ENCODE results near the gene NPW. TPM values are rescaled to one million over a fixed set of nuclear protein-coding genes. Genes with fewer than 3 reads are reported as not detected.

NPW gene
- total RNA-seq, 1 experiment from 2014 or later = 1.6 TPM

DNA sequence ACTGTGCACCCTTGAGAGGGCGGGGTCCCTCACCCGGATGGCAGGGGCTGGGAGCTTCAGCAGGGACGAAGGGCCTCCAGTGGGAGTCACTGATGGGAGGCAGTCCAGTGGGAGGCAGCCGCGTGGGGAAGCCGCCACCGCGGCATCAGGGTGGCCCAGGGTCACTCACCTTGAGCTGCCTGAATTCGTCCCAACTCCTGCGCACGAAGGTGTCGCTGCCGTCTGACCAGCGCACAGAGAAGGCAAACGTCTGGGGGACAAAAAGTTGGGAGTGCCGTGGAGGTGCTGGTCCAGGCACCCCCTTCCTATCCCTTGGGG, 38.9 kb upstream of the NPW start:
- H3K4me1 ChIP-seq = peaks cover 30% of the 10 kb centered on the region
- H3K27me3 ChIP-seq = no peaks in the 10 kb centered on the region

DNA sequence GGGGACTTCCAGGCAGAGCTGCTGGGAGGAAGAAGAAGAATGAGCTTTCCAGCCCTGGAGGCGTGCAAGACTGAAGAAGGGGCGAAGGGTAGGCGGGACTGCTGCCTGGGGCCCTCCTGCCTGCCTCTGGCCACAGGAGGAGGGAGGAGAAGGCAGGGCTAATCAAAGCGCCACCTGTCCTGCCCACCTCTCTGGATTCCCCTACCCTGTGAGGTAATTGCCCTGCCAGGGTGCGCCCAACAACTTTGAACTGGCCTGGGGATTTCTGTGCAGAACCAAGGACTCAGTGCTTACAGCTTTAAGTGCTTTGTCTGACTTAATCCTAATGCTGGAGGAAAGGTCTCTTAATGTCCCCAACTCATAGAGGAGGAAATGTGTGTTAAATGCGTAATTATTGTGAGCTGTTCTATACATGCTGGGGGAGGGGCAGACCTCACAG, 38.2 kb upstream of the NPW start, which contains the start of gene NOXO1:
Gene NOXO1, minus strand, starts transcription at position 72 of the 439 bp plus-strand sequence. CDS start 290 bp downstream, outside the sequence.
- Histone ChIP-seq H3K4me1 (peaks cover 30% of the 10 kb centered on the region), H3K27me3 (no peaks in the 10 kb centered on the region), H3K27ac (peak within 1 kb of the TSS; percentile 57), H3K36me3 (peaks cover 28% of the 10 kb centered on the region), H3K9me3 (replicated peaks) (no peaks in the 10 kb centered on the region), H3K4me3 (no peak within 1 kb of the TSS)
- peak in 1 of 2 experiments; percentile 49 for DNase-seq

More for the DNA sequence above, 38.9 kb upstream of the NPW start:
- H3K36me3 ChIP-seq = peaks cover 34% of the 10 kb centered on the region
- H3K4me3 ChIP-seq = no peak overlapping the region
- H3K9me3 ChIP-seq (replicated peaks) = no peaks in the 10 kb centered on the region
- no peak overlapping the region for H3K27ac ChIP-seq
- no peak for DNase-seq

DNA sequence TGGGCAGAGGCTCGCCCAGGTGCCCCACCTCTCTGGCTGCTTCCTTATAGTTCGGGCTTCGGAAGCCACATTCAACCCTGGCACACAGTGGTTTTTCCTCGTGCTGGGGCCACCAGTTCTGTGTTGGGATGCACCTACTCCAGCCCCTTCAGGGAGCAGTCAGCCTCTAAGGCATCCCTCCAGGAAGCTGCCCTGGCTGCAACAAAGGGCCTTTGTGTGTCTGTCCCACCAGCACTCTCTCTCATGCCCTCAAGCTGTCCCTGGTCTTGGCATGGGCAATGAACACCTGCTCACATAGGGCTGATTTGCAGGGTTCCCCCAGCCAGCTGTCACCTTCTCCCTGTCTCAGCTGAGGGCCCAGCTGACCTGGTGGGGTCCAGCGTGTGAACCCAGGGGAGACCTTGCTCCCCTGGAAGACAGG, 37.6 kb upstream of the NPW start:
- peaks cover 30% of the 10 kb centered on the region for H3K4me1 ChIP-seq
- H3K27ac ChIP-seq = peak overlapping the region; percentile 57
- H3K36me3 ChIP-seq = peaks cover 22% of the 10 kb centered on the region
- H3K9me3 ChIP-seq (replicated peaks) = no peaks in the 10 kb centered on the region
- DNase-seq = peak; percentile 94 to 97
- H3K27me3 ChIP-seq = no peaks in the 10 kb centered on the region
- no peak overlapping the region for H3K4me3 ChIP-seq

DNA sequence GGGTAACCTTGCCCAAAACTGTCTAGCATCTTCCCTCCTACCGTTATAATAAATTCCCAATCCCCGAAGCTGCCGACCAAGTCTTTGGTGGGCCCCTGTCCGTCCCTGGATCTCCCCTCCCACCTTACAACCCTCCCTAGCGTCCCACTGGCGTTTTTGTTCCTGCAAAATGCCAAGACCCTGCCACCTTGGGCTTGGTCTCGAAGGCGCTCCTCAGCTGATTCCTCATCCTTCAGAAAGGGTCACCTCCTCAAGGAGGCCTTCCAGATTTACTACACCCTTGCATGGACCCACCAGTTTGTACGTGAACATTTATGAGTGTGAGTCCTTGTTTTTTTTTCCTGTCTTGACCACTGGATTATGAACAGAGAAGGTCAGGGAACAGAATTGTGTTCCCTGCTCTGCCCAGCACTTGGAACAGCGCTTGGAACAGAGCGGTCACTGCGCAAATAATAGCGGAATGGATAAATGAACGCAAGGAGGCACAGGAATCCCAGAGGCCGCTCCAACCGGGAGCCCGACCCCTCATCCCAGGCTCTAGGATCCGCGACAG, 36.5 kb upstream of the NPW start:
- no peaks in the 10 kb centered on the region for H3K9me3 ChIP-seq (replicated peaks)
- peak overlapping the region; percentile 79 for H3K4me3 ChIP-seq
- H3K27me3 ChIP-seq = no peaks in the 10 kb centered on the region
- no peak for DNase-seq
- H3K27ac ChIP-seq = peak overlapping the region; percentile 52
- H3K36me3 ChIP-seq = peaks cover 13% of the 10 kb centered on the region
- peaks cover 30% of the 10 kb centered on the region for H3K4me1 ChIP-seq

DNA sequence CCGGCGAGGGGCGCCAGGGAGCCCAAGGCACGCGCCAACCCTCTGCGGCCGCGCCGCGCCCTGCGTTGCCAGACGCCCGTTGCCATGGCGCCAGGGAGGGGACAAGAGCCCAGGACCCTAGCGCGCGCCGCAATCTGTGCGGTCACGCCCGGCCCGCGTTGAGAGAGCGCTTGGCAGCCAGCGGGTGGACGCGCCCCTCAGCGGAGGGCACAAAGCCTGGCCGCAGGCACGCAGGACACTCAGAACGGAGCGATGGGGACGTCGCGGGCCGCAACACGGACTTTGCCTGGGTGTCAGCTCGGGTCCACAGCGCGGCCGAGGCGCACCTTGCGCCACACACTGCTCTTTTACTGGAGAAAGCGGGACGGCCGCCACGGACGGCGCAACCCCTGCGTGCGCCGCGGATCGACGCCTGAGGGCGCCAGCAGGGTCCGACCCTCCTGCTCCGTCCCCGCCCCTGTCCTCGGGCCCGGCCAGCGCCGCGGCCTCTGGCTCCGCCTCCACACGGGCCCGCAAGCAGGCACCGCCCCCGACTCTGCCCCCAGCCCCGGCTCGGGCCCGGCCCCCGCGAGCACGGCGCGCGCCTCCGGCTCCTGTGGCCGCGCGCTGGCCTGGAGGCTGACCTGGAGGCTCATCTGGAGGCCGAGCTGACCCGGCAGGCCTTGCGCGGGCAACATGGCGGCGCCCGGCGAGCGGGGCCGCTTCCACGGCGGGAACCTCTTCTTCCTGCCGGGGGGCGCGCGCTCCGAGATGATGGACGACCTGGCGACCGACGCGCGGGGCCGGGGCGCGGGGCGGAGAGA, 35.8 kb upstream of the NPW start, which contains the start of gene GFER:
Gene GFER, plus strand, starts transcription at position 650 of the 803 bp plus-strand sequence. Its CDS starts 26 bp downstream, at position 676.
- DNase-seq = peak; percentile 90 to 91
- H3K27ac ChIP-seq = peak within 1 kb of the TSS; percentile 52
- H3K36me3 ChIP-seq = peaks cover 7% of the 10 kb centered on the region
- H3K4me3 ChIP-seq = peak within 1 kb of the TSS; percentile 79
- no peaks in the 10 kb centered on the region for H3K9me3 ChIP-seq (replicated peaks)
- no peaks in the 10 kb centered on the region for H3K27me3 ChIP-seq
- H3K4me1 ChIP-seq = peaks cover 30% of the 10 kb centered on the region

DNA sequence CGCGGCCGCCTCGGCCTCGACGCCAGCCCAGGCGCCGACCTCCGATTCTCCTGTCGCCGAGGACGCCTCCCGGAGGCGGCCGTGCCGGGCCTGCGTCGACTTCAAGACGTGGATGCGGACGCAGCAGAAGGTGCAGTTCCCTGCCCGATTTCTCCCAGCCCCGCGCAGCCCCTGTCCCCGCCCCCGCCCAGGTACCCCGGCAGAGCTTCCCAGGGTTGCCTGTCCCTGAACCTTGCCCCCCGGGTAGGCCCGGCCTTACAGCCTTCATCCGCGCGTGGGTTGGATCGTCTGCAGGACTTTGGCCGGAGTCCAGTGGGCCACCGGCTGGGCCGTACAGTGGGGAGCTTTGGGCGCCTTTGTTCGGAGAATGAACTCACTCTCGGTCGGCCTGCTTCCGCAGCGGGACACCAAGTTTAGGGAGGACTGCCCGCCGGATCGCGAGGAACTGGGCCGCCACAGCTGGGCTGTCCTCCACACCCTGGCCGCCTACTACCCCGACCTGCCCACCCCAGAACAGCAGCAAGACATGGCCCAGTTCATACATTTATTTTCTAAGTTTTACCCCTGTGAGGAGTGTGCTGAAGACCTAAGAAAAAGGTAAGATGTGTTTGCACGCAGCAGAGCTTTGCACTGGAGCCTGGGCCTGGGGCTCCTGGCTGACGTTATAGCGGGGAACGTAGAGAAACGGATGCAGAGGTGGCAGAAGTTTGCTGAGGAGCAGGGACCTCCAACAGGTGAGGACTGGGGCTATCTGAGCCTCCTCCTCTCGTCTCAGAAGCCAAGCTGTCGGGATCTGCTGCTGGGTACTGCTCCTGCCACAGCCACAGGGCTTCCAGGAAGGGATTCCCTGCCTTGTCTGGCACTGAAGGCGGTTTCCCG, 35.0 kb upstream of the NPW start:
- H3K27ac ChIP-seq = peak overlapping the region; percentile 47
- peak overlapping the region; percentile 79 for H3K4me3 ChIP-seq
- H3K9me3 ChIP-seq (replicated peaks) = no peaks in the 10 kb centered on the region
- H3K36me3 ChIP-seq = peaks cover 3% of the 10 kb centered on the region; the same call in 1 of the 2 replicates
- peaks cover 30% of the 10 kb centered on the region for H3K4me1 ChIP-seq
- peak; percentile 37 to 41 for DNase-seq
- no peaks in the 10 kb centered on the region for H3K27me3 ChIP-seq

DNA sequence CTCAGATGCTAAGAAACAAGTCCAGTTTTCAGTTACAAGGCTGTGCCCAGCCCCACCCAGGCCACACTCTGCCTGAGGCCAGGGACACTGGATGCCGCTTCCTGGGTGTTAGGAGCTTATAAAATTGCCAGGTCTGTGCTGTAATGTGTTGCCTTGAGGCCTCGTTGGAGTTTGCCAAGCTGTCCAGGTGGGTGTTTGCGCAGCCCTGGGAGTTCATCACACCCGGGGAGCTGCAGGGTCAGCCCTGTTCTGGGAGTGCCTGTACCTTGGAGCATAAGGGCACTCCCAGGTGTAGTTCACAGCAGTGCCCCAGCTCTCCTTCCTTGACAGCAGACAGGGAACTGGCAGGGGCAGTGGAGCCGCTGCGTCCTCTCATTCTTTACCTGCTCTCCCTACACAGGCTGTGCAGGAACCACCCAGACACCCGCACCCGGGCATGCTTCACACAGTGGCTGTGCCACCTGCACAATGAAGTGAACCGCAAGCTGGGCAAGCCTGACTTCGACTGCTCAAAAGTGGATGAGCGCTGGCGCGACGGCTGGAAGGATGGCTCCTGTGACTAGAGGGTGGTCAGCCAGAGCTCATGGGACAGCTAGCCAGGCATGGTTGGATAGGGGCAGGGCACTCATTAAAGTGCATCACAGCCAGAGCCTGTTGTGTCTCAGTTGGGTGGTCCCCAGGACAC, 34.0 kb upstream of the NPW start:
- H3K27me3 ChIP-seq = peaks cover 3% of the 10 kb centered on the region
- H3K4me1 ChIP-seq = peaks cover 26% of the 10 kb centered on the region
- H3K4me3 ChIP-seq = no peak overlapping the region

DNA sequence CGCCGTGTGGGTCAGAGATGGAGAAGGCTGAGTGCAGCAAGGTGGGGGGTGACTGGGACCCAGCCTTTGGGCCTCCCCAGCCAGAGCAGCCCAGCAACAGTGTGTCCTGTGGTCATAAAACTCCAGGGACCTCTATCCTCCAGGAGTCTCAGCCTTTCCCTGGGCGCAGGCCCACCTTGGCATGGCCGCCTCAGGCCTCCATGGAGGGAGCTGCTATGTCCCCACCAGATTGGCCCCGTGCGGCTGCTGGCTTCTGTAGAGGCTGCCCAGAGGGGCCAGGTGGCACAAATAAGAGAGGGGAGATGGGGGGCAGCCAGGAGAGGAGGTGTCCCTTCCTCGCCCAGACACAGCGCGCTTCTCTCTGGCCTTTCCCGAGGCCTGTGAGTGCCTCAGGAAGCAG, 32.4 kb upstream of the NPW start:
- H3K9me3 ChIP-seq (replicated peaks) = no peaks in the 10 kb centered on the region
- H3K27me3 ChIP-seq = peaks cover 8% of the 10 kb centered on the region
- peaks cover 12% of the 10 kb centered on the region for H3K4me1 ChIP-seq

More for the DNA sequence above, 34.0 kb upstream of the NPW start:
- H3K27ac ChIP-seq = no peak overlapping the region
- no peaks in the 10 kb centered on the region for H3K9me3 ChIP-seq (replicated peaks)
- H3K36me3 ChIP-seq = no peaks in the 10 kb centered on the region
- no peak for DNase-seq

DNA sequence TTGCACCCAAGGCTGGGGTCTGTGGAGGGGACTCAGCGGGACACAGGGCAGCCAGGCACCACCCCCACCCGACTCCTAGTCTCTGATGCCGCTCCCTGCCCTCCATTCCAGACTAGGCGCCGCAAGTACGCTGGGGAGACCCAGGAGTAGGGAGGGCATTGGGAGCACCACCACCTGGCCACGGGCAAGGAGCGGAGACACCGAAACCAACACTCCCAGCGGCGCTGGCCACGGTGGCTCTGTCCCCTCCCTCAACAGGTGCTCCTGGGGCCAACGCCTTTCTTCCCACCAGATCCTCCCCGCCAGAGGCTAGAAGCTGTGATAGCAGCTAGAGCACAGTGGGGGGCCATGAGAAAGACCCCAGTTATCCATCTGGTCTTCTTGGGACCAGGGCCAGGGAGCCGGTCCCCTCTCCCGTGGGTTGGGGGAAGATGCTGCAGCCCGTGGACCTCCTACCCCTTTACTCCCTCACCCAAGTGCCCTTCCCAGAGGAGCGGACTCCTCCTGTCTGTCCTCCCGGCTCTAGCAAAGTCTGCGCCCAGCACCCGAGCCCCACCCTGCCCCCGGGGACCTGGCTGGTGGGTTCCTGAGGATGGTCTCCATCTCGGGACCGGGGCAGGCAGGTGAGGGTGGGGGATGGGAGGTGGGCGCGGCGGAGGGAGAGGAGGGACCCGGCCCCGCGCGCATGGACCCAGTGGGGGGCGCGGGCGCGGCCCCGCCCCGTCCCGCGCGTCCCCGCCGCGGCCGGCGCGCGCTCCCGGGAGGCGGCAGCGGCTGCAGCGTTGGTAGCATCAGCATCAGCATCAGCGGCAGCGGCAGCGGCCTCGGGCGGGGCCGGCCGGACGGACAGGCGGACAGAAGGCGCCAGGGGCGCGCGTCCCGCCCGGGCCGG, 30.1 kb upstream of the NPW start, which contains the start of gene SYNGR3:
Gene SYNGR3, plus strand, starts transcription at position 762 of the 892 bp plus-strand sequence. CDS start 133 bp downstream, outside the sequence.
- peaks cover 8% of the 10 kb centered on the region for H3K27me3 ChIP-seq
- H3K4me1 ChIP-seq = no peaks in the 10 kb centered on the region; the same call in 1 of the 2 replicates
- H3K27ac ChIP-seq = no peak within 1 kb of the TSS
- no peaks in the 10 kb centered on the region for H3K9me3 ChIP-seq (replicated peaks)
- H3K36me3 ChIP-seq = no peaks in the 10 kb centered on the region
- peak within 1 kb of the TSS; percentile 49 for H3K4me3 ChIP-seq
- DNase-seq = no peak

More for the DNA sequence above, 32.4 kb upstream of the NPW start:
- Histone ChIP-seq H3K36me3 (no peaks in the 10 kb centered on the region), H3K4me3 (no peak overlapping the region), H3K27ac (no peak overlapping the region)
- no peak for DNase-seq

DNA sequence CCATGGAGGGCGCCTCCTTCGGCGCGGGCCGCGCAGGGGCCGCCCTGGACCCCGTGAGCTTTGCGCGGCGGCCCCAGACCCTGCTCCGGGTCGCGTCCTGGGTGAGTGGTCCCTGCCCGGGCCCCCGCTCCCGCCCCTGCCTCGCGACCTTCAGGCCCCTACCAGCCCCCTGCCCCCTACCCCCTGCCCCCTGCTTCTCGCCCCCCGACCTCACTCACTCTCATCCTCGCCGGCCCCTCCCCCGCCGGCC, 29.6 kb upstream of the NPW start:
- Histone ChIP-seq H3K27ac (no peak overlapping the region), H3K9me3 (replicated peaks) (no peaks in the 10 kb centered on the region), H3K36me3 (no peaks in the 10 kb centered on the region), H3K27me3 (peaks cover 8% of the 10 kb centered on the region), H3K4me1 (no peaks in the 10 kb centered on the region; the same call in 1 of the 2 replicates), H3K4me3 (peak overlapping the region; percentile 49)
- no peak for DNase-seq

DNA sequence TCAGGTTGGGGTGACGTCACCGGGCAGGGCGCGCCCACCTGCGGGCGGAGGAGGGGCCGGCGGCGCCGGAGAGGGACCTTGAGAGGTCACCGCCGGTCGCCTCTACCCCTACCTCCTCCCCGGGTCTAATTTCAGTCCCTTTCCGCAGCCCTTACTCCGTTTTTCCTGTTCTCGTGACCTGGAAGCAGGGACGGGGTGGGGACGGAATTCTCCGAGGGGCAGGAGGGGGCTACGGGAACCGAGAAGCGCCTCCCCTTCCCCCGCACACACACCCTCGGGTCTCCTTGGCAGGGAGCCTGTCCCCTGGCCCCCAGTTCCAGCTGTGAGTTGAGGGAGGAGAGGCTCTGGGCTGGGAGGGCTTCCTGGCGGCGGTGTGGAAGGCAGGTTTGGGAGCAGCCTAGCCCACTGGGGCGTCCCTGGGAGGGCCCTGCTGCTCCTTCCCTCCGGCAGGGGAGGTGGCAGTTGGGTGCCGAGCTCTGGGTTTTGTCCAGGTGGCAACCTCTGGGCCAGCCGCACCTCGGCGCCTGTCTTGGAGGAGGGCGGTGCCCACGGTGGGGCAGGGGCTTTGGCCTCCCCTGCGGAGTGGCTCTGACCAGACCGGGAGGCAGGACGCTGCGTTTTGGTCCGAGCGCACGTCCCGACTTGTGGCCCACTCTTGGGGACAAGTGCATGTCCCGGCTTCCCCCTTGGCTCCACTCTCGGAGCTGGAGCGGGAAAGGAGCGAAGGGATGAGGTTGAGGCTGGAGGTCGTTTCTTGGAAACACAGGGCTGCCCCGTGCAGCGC, 29.0 kb upstream of the NPW start:
- H3K4me3 ChIP-seq = peak overlapping the region; percentile 49
- no peak for DNase-seq
- H3K27ac ChIP-seq = no peak overlapping the region
- no peaks in the 10 kb centered on the region for H3K36me3 ChIP-seq
- H3K4me1 ChIP-seq = no peaks in the 10 kb centered on the region; the same call in 1 of the 2 replicates
- H3K9me3 ChIP-seq (replicated peaks) = no peaks in the 10 kb centered on the region
- peaks cover 8% of the 10 kb centered on the region for H3K27me3 ChIP-seq

DNA sequence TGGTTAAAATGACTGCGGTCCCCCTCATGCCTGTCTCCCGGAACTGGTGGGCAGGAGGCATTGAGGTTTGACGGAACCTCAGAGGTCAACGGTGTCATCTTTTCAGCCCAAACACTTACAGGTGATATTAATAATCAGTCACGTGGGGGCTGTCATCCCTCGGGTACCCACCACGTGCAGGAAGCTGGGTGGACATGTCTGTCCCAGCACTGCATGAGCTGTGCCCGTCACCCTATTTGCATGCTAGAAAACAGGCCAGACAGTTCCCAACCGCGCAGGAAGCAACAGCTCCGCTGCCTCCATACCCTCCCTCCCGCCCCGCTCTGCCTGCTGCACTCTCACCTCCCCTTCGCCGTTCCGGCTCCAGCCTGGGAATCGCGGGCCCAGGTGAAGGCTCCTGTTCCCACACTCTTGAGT, 28.4 kb upstream of the NPW start:
- Histone ChIP-seq H3K4me1 (no peaks in the 10 kb centered on the region; the same call in 1 of the 2 replicates), H3K27ac (no peak overlapping the region), H3K9me3 (replicated peaks) (no peaks in the 10 kb centered on the region), H3K27me3 (peaks cover 8% of the 10 kb centered on the region), H3K36me3 (no peaks in the 10 kb centered on the region), H3K4me3 (no peak overlapping the region)
- DNase-seq = no peak

DNA sequence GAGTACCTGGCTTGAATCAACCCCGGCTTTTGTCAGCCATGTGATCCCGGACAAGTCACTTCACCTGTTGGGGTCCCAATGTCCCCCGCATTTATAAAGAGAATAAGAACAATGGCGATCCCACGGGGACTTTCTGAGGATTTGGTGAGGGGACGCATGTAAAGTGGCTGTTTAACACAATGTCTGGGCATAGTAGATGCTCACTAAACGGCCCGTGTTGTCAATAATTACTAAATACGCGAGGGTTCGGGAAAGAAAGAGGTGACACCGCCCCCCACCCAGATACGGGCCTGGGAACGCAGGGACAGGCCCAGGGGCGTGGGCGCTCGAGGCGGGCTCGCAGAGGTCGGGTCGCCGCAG, 28.0 kb upstream of the NPW start:
- Histone ChIP-seq H3K9me3 (replicated peaks) (no peaks in the 10 kb centered on the region), H3K27me3 (peaks cover 8% of the 10 kb centered on the region), H3K27ac (no peak overlapping the region), H3K4me3 (no peak overlapping the region), H3K4me1 (no peaks in the 10 kb centered on the region; the same call in 1 of the 2 replicates), H3K36me3 (no peaks in the 10 kb centered on the region)
- DNase-seq = no peak
